SK-N-MC (cell line): ENCODE results near the gene LGR6.

Experiments
- EZH2 ChIP-seq: fragments of 200-600 bp; sonication (generic); IDR thresholded peaks from one replicate; pipeline ENCODE4 v1.6.1; 2017; ENCODE audit warnings: antibody characterized with exemption
- FOXP2 ChIP-seq: optimal IDR thresholded peaks from 2 replicates; pipeline ENCODE3; 2011; ENCODE audit warnings: mild to moderate bottlenecking, moderate library complexity; ENCODE audit not compliant: insufficient read depth; ENCODE audit errors: extremely low read length, control extremely low read depth
- POLR2AphosphoS5 ChIP-seq: IDR thresholded peaks from 2 replicates; pipeline ENCODE4 v1.6.1; 2012; ENCODE audit warnings: mild to moderate bottlenecking, low read depth, low read length, borderline replicate concordance

GRCh38 chr1:202153284-202153683 is 40.3 kb upstream of the LGR6 start:
- TF ChIP-seq EZH2 = no peak
- TF ChIP-seq POLR2AphosphoS5 = no peak
- TF ChIP-seq FOXP2 = no peak
